BLaER1 treated with 17β-estradiol and CSF1 and Interleukin-3, amounts not matched to agents 10 nM and 100 nM (cell line): Measurements from ENCODE around the gene LPP.

Experiments
- H3K27ac ChIP-seq, 11 experiments: shearing (Covaris generic); formaldehyde crosslinking; 2 replicates each; pipeline ENCODE4 v1.8.1; 2022
- H3K27me3 ChIP-seq, 11 experiments: shearing (Covaris generic); formaldehyde crosslinking; 2 replicates each; pipeline ENCODE4 v1.8.1; 2022
- H3K36me3 ChIP-seq, 11 experiments: shearing (Covaris generic); formaldehyde crosslinking; 2 replicates each; pipeline ENCODE4 v1.8.1; 2022
- H3K4me1 ChIP-seq, 10 experiments: shearing (Covaris generic); formaldehyde crosslinking; 2 replicates each; pipeline ENCODE4 v1.8.1; 2022
- H3K4me2 ChIP-seq, 11 experiments: shearing (Covaris generic); formaldehyde crosslinking; 2 replicates each; pipeline ENCODE4 v1.8.1; 2022
- H3K4me3 ChIP-seq, 10 experiments: shearing (Covaris generic); formaldehyde crosslinking; 2 replicates each; pipeline ENCODE4 v1.8.1; 2022
- H3K9ac ChIP-seq, 11 experiments: shearing (Covaris generic); formaldehyde crosslinking; 2 replicates each; pipeline ENCODE4 v1.8.1; 2022
- H3K9me3 ChIP-seq, 11 experiments: shearing (Covaris generic); formaldehyde crosslinking; replicated peaks in 1 of 11; 2 replicates each; pipeline ENCODE4 v1.8.1; 2022
- H4K20me1 ChIP-seq, 11 experiments: shearing (Covaris generic); formaldehyde crosslinking; 2 replicates each; pipeline ENCODE4 v1.8.1; 2022
- Cebpa-rat ChIP-seq, 11 experiments: shearing (Covaris generic); IDR thresholded peaks; 2 replicates each; pipeline ENCODE4 v1.8.1; 2022

LPP gene

GRCh38 chr3:188754267-188754666 is 600.3 kb downstream of the LPP start:
- peaks cover 0 to 31% (median 8%) of the 10 kb centered on the region in 10 experiments; a peak in 9 of 20 replicates for H3K4me1 ChIP-seq
- peaks cover 0 to 12% (median 0%) of the 10 kb centered on the region in 11 experiments; a peak in 4 of 22 replicates for H3K36me3 ChIP-seq
- H3K27me3 ChIP-seq = no peaks in the 10 kb centered on the region
- no peak overlapping the region for H3K4me3 ChIP-seq
- H3K4me2 ChIP-seq = no peak overlapping the region
- H3K9ac ChIP-seq = no peak overlapping the region
- no peak for TF ChIP-seq Cebpa-rat (IDR thresholded peaks at IDR 0.05)
- peaks cover 0 to 6% (median 0%) of the 10 kb centered on the region in 11 experiments; a peak in 1 of 22 replicates for H3K9me3 ChIP-seq
- H3K27ac ChIP-seq = peak overlapping the region in 1 of 11 experiments; percentile 42; a peak in 1 of 22 replicates
- no peaks in the 10 kb centered on the region for H4K20me1 ChIP-seq

- Histone ChIP-seq H3K9ac (no peak overlapping the region), H3K9me3 (no peaks in the 10 kb centered on the region), H3K4me2 (no peak overlapping the region), H3K36me3 (peaks cover 0 to 16% (median 8%) of the 10 kb centered on the region in 11 experiments; a peak in 9 of 22 replicates), H3K27ac (no peak overlapping the region), H4K20me1 (no peaks in the 10 kb centered on the region), H3K27me3 (no peaks in the 10 kb centered on the region), H3K4me1 (peaks cover 0 to 42% (median 8%) of the 10 kb centered on the region in 10 experiments; a peak in 9 of 20 replicates), H3K4me3 (no peak overlapping the region)
- no peak for TF ChIP-seq Cebpa-rat (IDR thresholded peaks at IDR 0.05)
Observed at GRCh38 chr3:188756241-188756640, 602.3 kb downstream of the LPP start.

GRCh38 chr3:188759336-188760005 is 605.5 kb downstream of the LPP start:
- Histone ChIP-seq H3K9me3 (no peaks in the 10 kb centered on the region), H3K4me2 (peak overlapping the region in 3 of 11 experiments; percentile 22 to 74 (median 55); a peak in 5 of 22 replicates), H3K27ac (peak overlapping the region in 1 of 11 experiments; percentile 1; a peak in 1 of 22 replicates), H3K4me1 (peaks cover 0 to 21% (median 7%) of the 10 kb centered on the region in 10 experiments; a peak in 6 of 20 replicates), H4K20me1 (no peaks in the 10 kb centered on the region), H3K36me3 (peaks cover 0 to 28% (median 9%) of the 10 kb centered on the region in 11 experiments; a peak in 9 of 22 replicates), H3K9ac (no peak overlapping the region), H3K4me3 (no peak overlapping the region), H3K27me3 (no peaks in the 10 kb centered on the region)
- TF ChIP-seq Cebpa-rat (IDR thresholded peaks at IDR 0.05) = no peak

GRCh38 chr3:188760408-188760807 is 606.5 kb downstream of the LPP start:
- H3K9ac ChIP-seq = no peak overlapping the region
- TF ChIP-seq Cebpa-rat (IDR thresholded peaks at IDR 0.05) = no peak
- H3K27ac ChIP-seq = no peak overlapping the region
- H3K9me3 ChIP-seq = no peaks in the 10 kb centered on the region
- H3K4me2 ChIP-seq = peak overlapping the region in 1 of 11 experiments; percentile 55; a peak in 1 of 22 replicates
- H3K4me1 ChIP-seq = peaks cover 0 to 21% (median 7%) of the 10 kb centered on the region in 10 experiments; a peak in 6 of 20 replicates
- H4K20me1 ChIP-seq = no peaks in the 10 kb centered on the region
- no peak overlapping the region for H3K4me3 ChIP-seq
- no peaks in the 10 kb centered on the region for H3K27me3 ChIP-seq
- peaks cover 0 to 28% (median 9%) of the 10 kb centered on the region in 11 experiments; a peak in 9 of 22 replicates for H3K36me3 ChIP-seq

DNA sequence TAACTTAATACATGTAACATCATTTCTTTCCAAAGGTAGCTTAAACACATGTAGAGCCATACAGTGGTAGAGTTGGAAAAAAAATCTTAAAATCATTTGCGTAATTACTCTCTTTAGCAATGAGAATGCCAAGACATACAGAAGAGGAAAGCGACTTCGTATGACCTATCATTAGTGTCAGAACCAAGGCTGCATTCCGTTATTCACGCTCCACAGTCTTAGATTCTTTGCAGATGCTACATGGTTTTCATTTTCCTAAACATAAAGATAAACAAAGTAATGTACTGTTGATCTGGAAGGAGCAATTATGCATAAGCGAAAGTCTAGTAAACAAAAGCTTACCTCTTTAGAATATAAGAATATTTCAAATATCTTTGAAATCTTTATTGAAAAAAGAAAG is 607.5 kb downstream of the LPP start:
- H4K20me1 ChIP-seq = no peaks in the 10 kb centered on the region
- peaks cover 0 to 28% (median 9%) of the 10 kb centered on the region in 11 experiments; a peak in 9 of 22 replicates for H3K36me3 ChIP-seq
- no peak overlapping the region for H3K4me3 ChIP-seq
- no peaks in the 10 kb centered on the region for H3K9me3 ChIP-seq
- H3K27ac ChIP-seq = no peak overlapping the region
- TF ChIP-seq Cebpa-rat (IDR thresholded peaks at IDR 0.05) = no peak
- H3K27me3 ChIP-seq = no peaks in the 10 kb centered on the region
- H3K4me2 ChIP-seq = no peak overlapping the region
- H3K4me1 ChIP-seq = peaks cover 0 to 21% (median under 1%) of the 10 kb centered on the region in 10 experiments; a peak in 6 of 20 replicates
- H3K9ac ChIP-seq = no peak overlapping the region

- H3K9me3 ChIP-seq = no peaks in the 10 kb centered on the region
- H3K27me3 ChIP-seq = no peaks in the 10 kb centered on the region
- TF ChIP-seq Cebpa-rat (IDR thresholded peaks at IDR 0.05) = no peak
- no peak overlapping the region for H3K9ac ChIP-seq
- H3K27ac ChIP-seq = no peak overlapping the region
- no peak overlapping the region for H3K4me3 ChIP-seq
- no peak overlapping the region for H3K4me2 ChIP-seq
- H3K4me1 ChIP-seq = peaks cover 0 to 21% (median 0%) of the 10 kb centered on the region in 10 experiments; a peak in 5 of 20 replicates
- H4K20me1 ChIP-seq = no peaks in the 10 kb centered on the region
- H3K36me3 ChIP-seq = peaks cover 0 to 28% (median 9%) of the 10 kb centered on the region in 11 experiments; a peak in 9 of 22 replicates
Observed at GRCh38 chr3:188761964-188762363, 608.0 kb downstream of the LPP start.

DNA sequence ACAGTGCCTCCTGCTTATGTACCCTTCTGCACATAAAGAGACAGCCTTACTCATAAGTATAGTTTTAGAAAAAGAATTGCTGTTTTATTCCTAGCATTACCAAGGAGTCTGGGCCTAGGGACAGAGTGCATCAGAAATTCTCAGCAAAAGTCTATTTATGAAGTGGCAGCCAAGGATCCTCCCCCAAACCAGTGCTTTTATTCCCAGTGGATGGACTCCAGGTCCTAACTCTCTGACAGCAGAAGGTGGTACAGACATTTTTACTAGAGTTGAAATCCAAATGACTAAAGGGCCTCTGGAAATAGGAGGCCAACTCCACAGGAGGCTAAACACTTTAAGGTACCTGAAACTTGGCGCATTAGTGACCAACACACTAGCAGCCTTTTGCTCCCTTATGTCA is 610.7 kb downstream of the LPP start:
- Histone ChIP-seq H3K27ac (no peak overlapping the region), H3K4me3 (no peak overlapping the region), H3K36me3 (peaks cover 0 to 24% (median 9%) of the 10 kb centered on the region in 11 experiments; a peak in 9 of 22 replicates), H3K4me1 (peaks cover 0 to 18% (median 0%) of the 10 kb centered on the region in 10 experiments; a peak in 6 of 20 replicates), H4K20me1 (no peaks in the 10 kb centered on the region), H3K27me3 (no peaks in the 10 kb centered on the region), H3K4me2 (no peak overlapping the region), H3K9ac (no peak overlapping the region), H3K9me3 (no peaks in the 10 kb centered on the region)
- TF ChIP-seq Cebpa-rat (IDR thresholded peaks at IDR 0.05) = no peak

GRCh38 chr3:188769831-188770230 is 615.9 kb downstream of the LPP start:
- H3K9ac ChIP-seq = no peak overlapping the region
- H3K27ac ChIP-seq = no peak overlapping the region
- no peaks in the 10 kb centered on the region for H3K9me3 ChIP-seq
- peak overlapping the region in 2 of 11 experiments; percentile 12 to 14; a peak in 3 of 22 replicates for H3K4me2 ChIP-seq
- peaks cover 0 to 14% (median 0%) of the 10 kb centered on the region in 10 experiments; a peak in 5 of 20 replicates for H3K4me1 ChIP-seq
- H3K4me3 ChIP-seq = no peak overlapping the region
- H3K36me3 ChIP-seq = peaks cover 0 to 3% (median 0%) of the 10 kb centered on the region in 11 experiments; a peak in 2 of 22 replicates
- no peaks in the 10 kb centered on the region for H4K20me1 ChIP-seq
- no peak for TF ChIP-seq Cebpa-rat (IDR thresholded peaks at IDR 0.05)
- H3K27me3 ChIP-seq = no peaks in the 10 kb centered on the region

GRCh38 chr3:188772886-188773285 is 618.9 kb downstream of the LPP start:
- H3K9ac ChIP-seq = no peak overlapping the region
- H3K4me1 ChIP-seq = peaks cover 0 to 14% (median 0%) of the 10 kb centered on the region in 10 experiments; a peak in 5 of 20 replicates
- no peaks in the 10 kb centered on the region for H3K9me3 ChIP-seq
- H4K20me1 ChIP-seq = no peaks in the 10 kb centered on the region
- H3K27me3 ChIP-seq = no peaks in the 10 kb centered on the region
- H3K4me3 ChIP-seq = no peak overlapping the region
- H3K27ac ChIP-seq = no peak overlapping the region
- no peak overlapping the region for H3K4me2 ChIP-seq
- no peak for TF ChIP-seq Cebpa-rat (IDR thresholded peaks at IDR 0.05)
- H3K36me3 ChIP-seq = peaks cover 0 to 3% (median 0%) of the 10 kb centered on the region in 11 experiments; a peak in 2 of 22 replicates
